ENCODE measurements around the gene ETDA.
"Not testable (repeated sequence)": the region's sequence is repeated elsewhere in the genome, so short reads cannot be mapped to it uniquely, and the experiment has no call there.

ETDA gene

DNA sequence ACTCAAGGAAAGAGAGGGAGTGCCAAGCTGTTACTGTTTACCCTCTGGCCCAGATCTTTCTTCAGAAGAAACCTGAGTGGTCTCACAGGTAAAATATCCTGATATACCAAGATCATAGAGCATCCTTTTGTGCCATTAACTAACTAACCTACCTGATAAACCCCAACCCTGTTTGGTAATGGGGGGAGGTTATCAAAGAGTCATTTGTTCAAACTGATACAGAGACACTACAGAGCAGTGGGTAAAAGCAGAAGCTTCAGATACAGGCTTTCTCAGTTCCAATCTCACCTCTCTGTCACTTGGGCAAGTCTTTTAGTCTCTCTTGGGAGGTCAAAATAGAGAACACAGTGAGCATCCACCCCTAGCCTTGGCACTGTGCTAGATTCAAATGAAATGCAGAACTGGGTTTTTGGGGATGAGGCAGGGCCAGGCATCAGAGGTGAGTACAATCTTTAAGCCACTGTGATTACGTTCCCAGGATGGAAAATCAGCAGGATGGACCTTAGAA, at the start of gene ETDA:
Gene ETDA, plus strand, starts transcription at position 51 of the 508 bp plus-strand sequence. CDS start 1,216 bp downstream, outside the sequence.
- not testable (repeated sequence) for DNase-seq (ENCODE audit: low read depth in 3 of 3)

GRCh38 chrX:135206427-135206826, 45.4 kb upstream of the ETDA start:
- not testable (repeated sequence) for DNase-seq (ENCODE audit: low read depth in 3 of 3)

- no peak for DNase-seq (ENCODE audit: low read depth in 3 of 3)
These were observed 38.5 kb upstream of the ETDA start for GRCh38 chrX:135213200-135213844.

- DNase-seq (ENCODE audit: low read depth in 3 of 3) = not testable (repeated sequence)
These were observed 5.9 kb upstream of the ETDA start for GRCh38 chrX:135245989-135246388.

- DNase-seq (ENCODE audit: low read depth in 3 of 3) = not testable (repeated sequence)
These were observed 4.3 kb downstream of the ETDA start for GRCh38 chrX:135256087-135256684.

GRCh38 chrX:135256923-135257322, 5.1 kb downstream of the ETDA start:
- DNase-seq (ENCODE audit: low read depth in 3 of 3) = no peak

DNA sequence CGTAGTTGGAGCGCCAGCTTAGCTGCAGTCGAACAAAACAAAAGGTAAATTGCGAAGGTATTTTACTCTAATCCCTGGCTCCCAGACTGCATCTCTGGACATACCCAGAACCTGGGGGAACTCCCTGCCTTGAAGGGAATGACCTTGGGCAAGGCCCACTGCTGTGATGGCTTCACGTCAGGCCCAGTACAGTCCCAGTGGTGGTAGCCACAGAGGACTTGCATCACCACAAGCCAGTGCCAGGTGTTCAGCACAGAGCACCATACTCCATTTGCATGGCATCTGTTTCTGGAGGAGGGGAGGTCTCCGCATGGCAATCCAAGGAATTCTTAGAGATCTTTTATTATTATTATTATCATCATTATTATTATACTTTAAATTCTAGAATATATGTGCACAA, 5.6 kb downstream of the ETDA start:
- DNase-seq (ENCODE audit: low read depth in 3 of 3) = no peak

DNA sequence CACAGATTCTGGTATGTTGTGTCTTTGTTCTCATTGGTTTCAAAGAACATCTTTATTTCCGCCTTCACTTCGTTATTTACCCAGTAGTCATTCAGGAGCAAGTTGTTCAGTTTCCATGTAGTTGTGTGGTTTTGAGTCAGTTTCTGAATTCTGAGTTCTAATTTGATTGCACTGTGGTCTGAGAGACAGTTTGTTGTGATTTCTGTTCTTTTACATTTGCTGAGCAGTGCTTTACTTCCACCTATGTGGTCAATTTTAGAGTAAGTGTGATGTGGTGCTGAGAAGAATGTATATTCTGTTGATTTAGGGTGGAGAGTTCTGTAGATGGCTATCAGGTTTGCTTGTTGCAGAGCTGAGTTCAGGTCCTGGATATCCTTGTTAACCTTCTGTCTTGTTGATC, 9.1 kb downstream of the ETDA start:
- DNase-seq (ENCODE audit: low read depth in 3 of 3) = not testable (repeated sequence)

DNA sequence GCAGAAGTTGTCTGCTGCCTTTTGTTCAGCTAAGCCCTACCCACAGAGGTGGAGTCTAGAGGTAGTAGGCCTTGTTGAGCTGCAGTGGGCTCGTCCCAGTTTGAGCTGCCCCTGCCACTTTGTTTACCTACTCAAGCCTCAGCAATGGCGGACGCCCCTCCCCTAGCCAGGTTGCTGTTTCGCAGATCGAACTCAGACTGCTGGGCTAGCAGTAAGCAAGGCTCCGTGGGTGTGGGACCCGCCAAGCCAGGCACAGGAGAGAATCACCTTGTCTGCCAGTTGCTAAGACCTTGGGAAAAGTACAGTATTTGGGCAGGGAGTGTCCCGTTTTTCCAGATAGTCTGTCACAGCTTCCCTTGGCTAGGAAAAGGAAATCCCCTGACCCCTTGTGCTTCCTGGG, 11.5 kb downstream of the ETDA start:
- not testable (repeated sequence) for DNase-seq (ENCODE audit: low read depth in 3 of 3)

DNA sequence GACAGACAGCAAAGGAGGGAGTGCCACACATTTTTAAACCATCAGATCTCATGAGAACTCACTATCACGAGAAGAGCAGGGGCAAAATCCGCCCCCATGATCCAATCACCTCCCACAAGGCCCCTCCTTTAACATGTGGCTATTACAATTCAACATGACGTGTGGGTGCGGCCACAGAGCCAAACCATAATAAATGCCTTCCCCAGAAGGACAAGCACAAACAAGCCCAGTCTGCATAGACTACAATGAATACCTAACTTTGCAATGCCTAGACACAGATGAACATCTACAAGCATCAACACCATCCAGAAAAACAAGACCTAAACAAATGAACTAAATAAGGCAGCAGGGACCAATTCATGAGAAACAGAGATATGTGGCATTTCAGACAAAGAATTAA, 12.3 kb downstream of the ETDA start:
- no peak for DNase-seq (ENCODE audit: low read depth in 3 of 3)

- no peak for DNase-seq (ENCODE audit: low read depth in 3 of 3)
These were observed 21.3 kb downstream of the ETDA start for GRCh38 chrX:135273162-135273561.

GRCh38 chrX:135275973-135276372, 24.1 kb downstream of the ETDA start:
- DNase-seq (ENCODE audit: low read depth in 3 of 3) = no peak

DNA sequence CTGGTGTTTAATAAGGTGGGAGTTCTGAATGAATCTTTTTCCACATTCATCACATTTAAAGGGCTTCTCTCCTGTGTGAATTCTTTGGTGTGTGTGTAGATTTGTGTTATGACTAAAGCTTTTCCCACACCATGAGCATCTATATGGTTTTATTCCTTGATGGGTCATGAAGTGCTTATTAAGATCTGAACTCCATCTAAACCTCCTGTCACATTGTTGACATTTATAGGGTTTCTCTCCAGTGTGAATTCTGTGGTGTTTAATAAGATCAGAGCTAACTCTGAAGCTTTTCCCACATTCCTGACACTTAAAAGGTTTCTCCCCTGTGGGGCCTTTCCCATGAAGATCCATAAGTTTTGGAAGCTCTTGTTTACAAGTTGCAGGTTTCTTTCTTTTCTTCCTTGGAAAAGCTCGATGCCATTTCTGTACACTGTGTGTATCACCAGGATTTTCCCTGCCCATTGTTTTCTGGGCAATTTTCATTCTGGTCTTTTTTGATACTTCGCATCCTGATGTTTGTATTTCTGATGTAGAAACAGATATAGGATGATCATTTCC, 35.5 kb downstream of the ETDA start:
- no peak for DNase-seq (ENCODE audit: low read depth in 3 of 3)

- peak; percentile 23 to 37 (median 34) for DNase-seq (ENCODE audit: low read depth in 3 of 3)
These were observed 43.5 kb downstream of the ETDA start for GRCh38 chrX:135295238-135295943.

DNA sequence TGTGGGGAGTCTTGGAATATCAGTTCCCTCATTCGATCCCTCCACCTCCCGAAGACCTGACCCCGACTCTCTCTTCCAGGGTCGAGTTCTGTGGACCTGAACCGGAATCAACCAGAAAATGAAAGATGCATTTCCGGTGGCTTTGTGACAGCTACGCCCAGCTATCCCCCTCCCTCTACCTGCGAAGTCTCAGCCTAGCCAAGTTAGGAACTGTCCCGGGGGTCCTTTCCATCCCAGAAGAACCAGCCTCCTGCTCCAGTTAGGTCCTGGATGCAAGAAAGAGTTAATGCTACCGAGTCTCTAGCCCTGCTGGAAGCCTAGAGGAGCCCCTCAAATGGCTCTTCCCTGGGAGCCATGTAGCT, 44.1 kb downstream of the ETDA start:
- no peak for DNase-seq (ENCODE audit: low read depth in 3 of 3)

DNA sequence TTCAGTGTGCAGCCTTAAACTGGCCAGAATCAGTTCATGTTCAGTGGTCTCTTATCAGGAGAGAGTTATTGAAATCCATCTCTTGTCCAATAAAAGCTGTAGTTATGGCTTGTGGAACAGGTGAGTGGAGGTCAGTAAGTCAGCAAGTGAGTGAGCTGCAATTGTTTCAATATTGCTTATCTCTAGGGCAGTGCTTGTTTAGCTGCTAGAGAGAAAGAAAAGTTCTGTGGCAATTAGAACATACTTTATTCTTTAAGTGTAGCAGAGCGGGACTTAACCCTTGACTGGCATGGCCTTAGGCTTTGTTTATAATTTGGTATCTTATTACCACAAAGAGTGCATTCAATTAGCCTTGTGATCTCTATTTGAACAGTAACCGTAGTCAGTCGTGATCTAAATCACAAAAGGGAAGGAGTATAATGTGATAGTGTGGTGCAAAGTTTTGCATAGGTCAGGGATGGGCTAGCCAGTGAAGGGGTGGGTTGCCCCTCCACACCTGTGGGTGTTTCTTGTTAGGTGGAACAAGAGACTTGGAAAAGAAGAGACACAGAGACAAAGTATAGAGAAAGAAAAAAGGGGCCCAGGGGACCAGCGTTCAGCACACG, 50.5 kb downstream of the ETDA start:
- DNase-seq (ENCODE audit: low read depth in 3 of 3) = no peak

Data from stimulated activated CD4-positive, alpha-beta T cell treated with anti-CD3 and anti-CD28 coated beads, TNF-alpha, amount 100 ng/mL, for 4 hours (primary cell).